Glomerular visceral epithelial cell (primary cell): ENCODE data around the gene FAM131B.
"Not testable (repeated sequence)": the region's sequence is repeated elsewhere in the genome, so short reads cannot be mapped to it uniquely, and the experiment has no call there.

Experiments
- DNase-seq: peaks from one replicate; pipeline ENCODE4 v3.0.0-alpha.2; 2016; ENCODE audit errors: extremely low spot score

The FAM131B gene

GRCh38 chr7:143395187-143396149, 33.0 kb upstream of the FAM131B start:
- DNase-seq = no peak

- DNase-seq = no peak
Measured at GRCh38 chr7:143394777-143395176, 32.3 kb upstream of the FAM131B start.

DNA sequence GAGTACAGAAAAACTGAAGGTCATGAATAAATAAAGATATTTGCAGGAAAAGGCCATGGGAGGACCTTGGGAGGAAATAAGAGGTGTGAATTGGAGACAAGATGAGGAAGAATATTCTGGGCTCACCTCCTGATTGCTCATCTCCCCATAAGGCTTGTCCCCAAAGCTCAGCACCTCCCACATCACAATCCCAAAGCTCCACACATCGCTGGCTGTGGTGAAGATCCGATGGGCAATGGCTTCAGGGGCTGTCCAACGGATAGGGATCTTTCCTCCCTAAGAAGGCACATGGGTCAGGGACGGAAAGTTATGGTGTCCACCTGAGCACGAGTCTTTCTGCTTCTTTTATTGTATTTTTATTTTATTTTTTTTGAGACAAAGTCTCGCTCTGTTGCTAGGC, 31.6 kb upstream of the FAM131B start:
- no peak for DNase-seq

GRCh38 chr7:143393267-143394041, 30.9 kb upstream of the FAM131B start:
- no peak for DNase-seq

- no peak for DNase-seq
Measured at GRCh38 chr7:143392875-143393266, 30.4 kb upstream of the FAM131B start.

GRCh38 chr7:143392427-143392826, 29.9 kb upstream of the FAM131B start:
- not testable (repeated sequence) for DNase-seq

GRCh38 chr7:143391462-143392404, 29.2 kb upstream of the FAM131B start:
- peak; percentile 46 for DNase-seq

DNA sequence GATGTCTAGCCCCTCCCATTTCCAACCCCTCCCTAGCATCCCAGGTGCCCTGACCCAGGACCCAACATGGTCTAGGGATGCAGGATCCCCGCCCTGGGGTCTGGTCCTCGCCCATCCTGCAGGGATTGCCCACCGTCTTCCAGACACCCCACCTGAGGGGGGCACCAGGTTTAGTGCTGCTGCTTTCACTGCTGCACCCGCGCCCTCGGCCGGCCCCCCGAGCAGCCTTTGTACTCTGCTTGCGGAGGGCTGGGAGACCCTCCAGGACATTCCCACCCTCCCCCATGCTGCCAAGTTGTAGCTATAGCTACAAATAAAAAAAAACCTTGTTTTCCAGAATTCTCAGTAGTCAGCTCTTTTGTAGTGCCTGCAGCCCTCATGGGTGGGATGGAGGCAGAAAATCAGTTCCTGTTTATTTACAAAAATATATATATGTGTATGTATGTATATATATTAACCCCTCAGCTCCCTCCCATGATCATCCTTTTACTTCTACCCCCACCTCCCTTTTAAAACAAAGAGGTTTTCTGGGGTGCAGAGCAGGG, 28.3 kb upstream of the FAM131B start:
- no peak for DNase-seq

DNA sequence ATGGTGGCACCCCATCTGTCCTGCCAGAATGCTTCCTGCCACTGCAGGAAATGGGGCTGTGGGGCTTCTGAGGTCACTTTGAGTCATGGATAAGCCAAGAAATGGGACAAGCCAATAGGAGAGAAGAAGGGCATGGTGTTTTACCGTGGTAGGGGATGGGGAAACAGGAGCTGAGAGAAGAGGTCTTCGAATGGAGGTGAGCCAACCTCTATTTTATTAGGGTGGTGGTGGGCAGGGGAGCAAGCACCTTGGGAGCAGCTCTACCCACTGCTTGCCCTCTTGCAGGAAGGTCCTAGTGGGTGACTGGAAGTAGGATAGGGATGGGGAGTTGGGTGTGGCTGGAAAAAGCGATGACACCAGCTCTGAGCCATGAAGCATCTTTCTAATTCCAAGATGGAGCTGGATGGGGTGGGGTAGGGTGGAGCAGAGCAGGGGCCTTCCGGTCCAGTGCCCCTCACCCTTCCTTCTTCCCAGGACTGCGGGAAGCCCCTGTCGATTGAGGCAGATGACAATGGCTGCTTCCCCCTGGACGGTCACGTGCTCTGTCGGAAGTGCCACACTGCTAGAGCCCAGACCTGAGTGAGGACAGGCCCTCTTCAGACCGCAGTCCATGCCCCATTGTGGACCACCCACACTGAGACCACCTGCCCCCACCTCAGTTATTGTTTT, 27.7 kb upstream of the FAM131B start:
- no peak for DNase-seq

- DNase-seq = no peak
Measured at GRCh38 chr7:143389316-143390103, 27.0 kb upstream of the FAM131B start.

DNA sequence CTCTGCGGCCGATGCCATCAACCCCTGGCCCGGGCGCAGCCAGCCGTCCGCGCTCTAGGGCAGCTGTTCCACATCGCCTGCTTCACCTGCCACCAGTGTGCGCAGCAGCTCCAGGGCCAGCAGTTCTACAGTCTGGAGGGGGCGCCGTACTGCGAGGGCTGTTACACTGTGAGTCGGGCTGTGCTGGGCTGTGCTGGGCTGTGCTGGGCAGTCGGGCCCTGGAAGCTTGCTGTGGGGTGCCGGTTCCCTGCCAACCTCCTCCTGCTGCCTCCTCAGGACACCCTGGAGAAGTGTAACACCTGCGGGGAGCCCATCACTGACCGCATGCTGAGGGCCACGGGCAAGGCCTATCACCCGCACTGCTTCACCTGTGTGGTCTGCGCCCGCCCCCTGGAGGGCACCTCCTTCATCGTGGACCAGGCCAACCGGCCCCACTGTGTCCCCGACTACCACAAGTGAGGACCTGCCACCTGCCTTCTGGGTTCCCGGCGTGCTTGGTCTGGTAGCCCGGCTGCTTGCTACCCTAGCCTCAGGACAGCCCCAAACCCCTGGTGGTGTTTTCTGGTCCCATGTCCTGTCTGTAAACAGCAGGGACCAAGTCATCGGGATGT, 26.1 kb upstream of the FAM131B start:
- DNase-seq = no peak

DNA sequence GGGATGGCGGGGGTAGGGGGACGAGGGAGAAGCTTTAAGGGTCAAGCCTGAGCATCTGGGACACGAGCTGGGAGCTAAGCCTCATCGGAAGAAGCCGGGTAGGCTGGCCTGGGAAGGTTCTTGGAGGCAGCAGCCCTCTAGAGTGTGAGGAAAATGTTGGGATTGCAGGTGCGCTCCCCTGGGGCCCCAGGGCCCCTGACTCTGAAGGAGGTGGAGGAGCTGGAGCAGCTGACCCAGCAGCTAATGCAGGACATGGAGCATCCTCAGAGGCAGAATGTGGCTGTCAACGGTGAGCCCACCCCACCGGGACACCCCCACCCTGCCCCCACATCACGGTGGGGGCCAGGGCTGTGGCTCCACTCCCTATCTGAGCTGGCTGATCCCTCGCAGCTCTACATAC, 25.5 kb upstream of the FAM131B start:
- no peak for DNase-seq

GRCh38 chr7:143387156-143387975, 24.9 kb upstream of the FAM131B start:
- DNase-seq = no peak

DNA sequence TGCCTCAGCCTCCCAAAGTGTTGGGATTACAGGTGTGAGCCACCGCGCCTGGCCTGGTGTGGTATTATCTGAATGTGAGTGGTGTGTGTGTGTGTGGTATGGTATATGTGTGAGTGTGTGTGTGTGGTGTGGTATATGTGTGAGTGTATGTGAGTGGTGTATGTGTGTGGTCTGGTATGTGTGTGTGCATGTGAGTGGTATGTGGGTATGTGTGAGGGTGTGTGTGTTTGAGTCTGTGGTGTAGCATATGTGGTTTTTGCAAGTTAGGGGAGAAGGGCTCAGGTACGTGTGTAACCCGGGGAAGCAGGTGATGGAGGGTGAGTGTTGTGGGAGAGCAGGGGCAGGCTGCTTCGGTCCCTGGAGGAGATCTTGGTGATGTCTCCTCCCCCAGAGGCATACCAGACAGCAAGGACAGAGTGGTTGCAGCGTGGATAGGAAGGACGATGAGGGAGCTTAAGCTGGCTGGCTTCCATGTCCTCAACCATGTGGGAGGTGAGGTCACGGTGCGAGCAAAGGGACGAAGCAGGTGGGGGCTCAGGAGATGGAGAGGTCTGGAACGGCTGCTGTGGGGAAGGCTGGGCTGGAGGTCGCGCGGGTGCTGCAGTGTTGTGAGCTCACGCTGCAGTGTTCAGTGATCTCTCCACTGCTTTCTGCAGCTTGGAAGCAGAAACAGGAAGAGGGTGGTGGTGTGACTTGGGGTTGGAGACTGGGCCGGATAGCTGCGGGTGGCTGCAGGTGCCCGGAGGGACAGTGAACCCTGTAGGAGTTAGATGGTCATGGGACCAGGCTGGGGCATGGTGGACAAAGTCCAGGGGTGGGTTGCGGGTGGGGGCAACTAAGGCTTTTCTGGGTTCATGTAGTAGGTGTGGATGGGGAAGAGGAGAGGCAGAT, 23.6 kb upstream of the FAM131B start:
- no peak for DNase-seq

GRCh38 chr7:143384661-143385631, 22.4 kb upstream of the FAM131B start:
- DNase-seq = no peak

GRCh38 chr7:143384148-143384547, 21.6 kb upstream of the FAM131B start:
- DNase-seq = peak; percentile 36

GRCh38 chr7:143383642-143383957, 21.1 kb upstream of the FAM131B start:
- no peak for DNase-seq
